OCI-LY3 (cell line): Measurements from ENCODE around the gene ACSS1.

Source experiments
- H2AFZ ChIP-seq: fragments of 200-600, 300-600 bp; shearing (Covaris generic); 2 replicates; pipeline ENCODE4 v1.6.0; 2014; ENCODE audit warnings: antibody characterized with exemption, low read depth, low read length
- H3K27ac ChIP-seq: fragments of 200-600, 300-600 bp; sonication (generic); 2 replicates; pipeline ENCODE4 v1.5.1; 2014; ENCODE audit warnings: mild to moderate bottlenecking, low read length, moderate library complexity, mixed read lengths
- H3K27me3 ChIP-seq: fragments of 200-600, 300-600 bp; sonication (generic); 2 replicates; pipeline ENCODE4 v1.6.1; 2014; ENCODE audit warnings: low read depth, low read length, mixed read lengths
- H3K36me3 ChIP-seq: fragments of 200-600, 300-600 bp; sonication (generic); replicated peaks from 2 replicates; pipeline ENCODE3; 2014; ENCODE audit warnings: low read depth, low read length, mixed read lengths
- H3K4me1 ChIP-seq: fragments of 300-600, 200-600 bp; sonication (generic); 2 replicates; pipeline ENCODE4 v1.6.1; 2014; ENCODE audit warnings: low read length, mixed read lengths
- H3K4me2 ChIP-seq: fragments of 200-600, 300-600 bp; sonication (generic); 2 replicates; pipeline ENCODE4 v1.6.1; 2014; ENCODE audit warnings: low read length, mixed read lengths
- H3K4me3 ChIP-seq: fragments of 300-600, 200-600 bp; sonication (generic); 2 replicates; pipeline ENCODE4 v1.5.1; 2014; ENCODE audit warnings: antibody characterized with exemption, mild to moderate bottlenecking, low read length, moderate library complexity
- H3K79me2 ChIP-seq: fragments of 300-600, 200-600 bp; shearing (Covaris generic); 2 replicates; pipeline ENCODE4 v1.6.1; 2014; ENCODE audit warnings: mild to moderate bottlenecking, low read length, mixed read lengths
- H3K9ac ChIP-seq: fragments of 300-600, 200-600 bp; shearing (Covaris generic); 2 replicates; pipeline ENCODE4 v1.6.0; 2014; ENCODE audit warnings: mild to moderate bottlenecking, low read length, moderate library complexity
- H3K9me3 ChIP-seq: fragments of 200-600, 300-600 bp; shearing (Covaris generic); 2 replicates; pipeline ENCODE4 v1.6.1; 2014; ENCODE audit warnings: low read length, mixed read lengths; ENCODE audit not compliant: insufficient read depth
- H4K20me1 ChIP-seq: fragments of 200-600, 300-600 bp; sonication (generic); 2 replicates; pipeline ENCODE4 v1.6.1; 2016; ENCODE audit warnings: low read length, mixed read lengths; ENCODE audit not compliant: insufficient read depth
- EZH2phosphoT487 ChIP-seq: fragments of 200-600 bp; shearing (Covaris generic); IDR thresholded peaks from 2 replicates; pipeline ENCODE4 v1.6.1; 2018; ENCODE audit warnings: antibody characterized with exemption, mixed run types, low read depth
- TF ChIP-seq, protein P1 (sequence below): fragments of 200-600, 300-600 bp; sonication (generic); IDR thresholded peaks from 2 replicates; pipeline ENCODE4 v1.5.1; 2014; ENCODE audit warnings: antibody characterized with exemption, low read length, low read depth

ACSS1 gene

GRCh38 chr20:24977336-24977735 lies 80.6 kb downstream of the ACSS1 start:
- peaks cover 17% of the 10 kb centered on the region for H3K79me2 ChIP-seq
- no peak for TF ChIP-seq EZH2phosphoT487
- TF ChIP-seq, protein P1, sequence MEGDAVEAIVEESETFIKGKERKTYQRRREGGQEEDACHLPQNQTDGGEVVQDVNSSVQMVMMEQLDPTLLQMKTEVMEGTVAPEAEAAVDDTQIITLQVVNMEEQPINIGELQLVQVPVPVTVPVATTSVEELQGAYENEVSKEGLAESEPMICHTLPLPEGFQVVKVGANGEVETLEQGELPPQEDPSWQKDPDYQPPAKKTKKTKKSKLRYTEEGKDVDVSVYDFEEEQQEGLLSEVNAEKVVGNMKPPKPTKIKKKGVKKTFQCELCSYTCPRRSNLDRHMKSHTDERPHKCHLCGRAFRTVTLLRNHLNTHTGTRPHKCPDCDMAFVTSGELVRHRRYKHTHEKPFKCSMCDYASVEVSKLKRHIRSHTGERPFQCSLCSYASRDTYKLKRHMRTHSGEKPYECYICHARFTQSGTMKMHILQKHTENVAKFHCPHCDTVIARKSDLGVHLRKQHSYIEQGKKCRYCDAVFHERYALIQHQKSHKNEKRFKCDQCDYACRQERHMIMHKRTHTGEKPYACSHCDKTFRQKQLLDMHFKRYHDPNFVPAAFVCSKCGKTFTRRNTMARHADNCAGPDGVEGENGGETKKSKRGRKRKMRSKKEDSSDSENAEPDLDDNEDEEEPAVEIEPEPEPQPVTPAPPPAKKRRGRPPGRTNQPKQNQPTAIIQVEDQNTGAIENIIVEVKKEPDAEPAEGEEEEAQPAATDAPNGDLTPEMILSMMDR: no peak
- peaks cover 9% of the 10 kb centered on the region for H3K9me3 ChIP-seq
- no peak overlapping the region for H3K4me2 ChIP-seq
- no peak overlapping the region for H3K27ac ChIP-seq
- no peak overlapping the region for H2AFZ ChIP-seq
- H3K27me3 ChIP-seq: no peaks in the 10 kb centered on the region
- no peak overlapping the region for H3K4me3 ChIP-seq
- no peak overlapping the region for H3K9ac ChIP-seq
- H3K36me3 ChIP-seq: peaks cover 66% of the 10 kb centered on the region
- H3K4me1 ChIP-seq: no peaks in the 10 kb centered on the region
- H4K20me1 ChIP-seq: no peaks in the 10 kb centered on the region

- peaks cover 9% of the 10 kb centered on the region for H3K9me3 ChIP-seq
- no peak overlapping the region for H3K4me2 ChIP-seq
- H3K4me3 ChIP-seq: no peak overlapping the region
- H3K27me3 ChIP-seq: no peaks in the 10 kb centered on the region
- TF ChIP-seq EZH2phosphoT487: no peak
- TF ChIP-seq, protein P1: no peak
- H3K4me1 ChIP-seq: peaks cover 40% of the 10 kb centered on the region
- H3K9ac ChIP-seq: no peak overlapping the region
- no peaks in the 10 kb centered on the region for H4K20me1 ChIP-seq
- peaks cover 61% of the 10 kb centered on the region for H3K36me3 ChIP-seq
- H3K27ac ChIP-seq: no peak overlapping the region
- H3K79me2 ChIP-seq: 0 out of 2 replicates have a peak, but pooled peaks cover 5% of the 10 kb centered on the region
- no peak overlapping the region for H2AFZ ChIP-seq
Observed at GRCh38 chr20:24972341-24972740, 85.6 kb downstream of the ACSS1 start.

DNA sequence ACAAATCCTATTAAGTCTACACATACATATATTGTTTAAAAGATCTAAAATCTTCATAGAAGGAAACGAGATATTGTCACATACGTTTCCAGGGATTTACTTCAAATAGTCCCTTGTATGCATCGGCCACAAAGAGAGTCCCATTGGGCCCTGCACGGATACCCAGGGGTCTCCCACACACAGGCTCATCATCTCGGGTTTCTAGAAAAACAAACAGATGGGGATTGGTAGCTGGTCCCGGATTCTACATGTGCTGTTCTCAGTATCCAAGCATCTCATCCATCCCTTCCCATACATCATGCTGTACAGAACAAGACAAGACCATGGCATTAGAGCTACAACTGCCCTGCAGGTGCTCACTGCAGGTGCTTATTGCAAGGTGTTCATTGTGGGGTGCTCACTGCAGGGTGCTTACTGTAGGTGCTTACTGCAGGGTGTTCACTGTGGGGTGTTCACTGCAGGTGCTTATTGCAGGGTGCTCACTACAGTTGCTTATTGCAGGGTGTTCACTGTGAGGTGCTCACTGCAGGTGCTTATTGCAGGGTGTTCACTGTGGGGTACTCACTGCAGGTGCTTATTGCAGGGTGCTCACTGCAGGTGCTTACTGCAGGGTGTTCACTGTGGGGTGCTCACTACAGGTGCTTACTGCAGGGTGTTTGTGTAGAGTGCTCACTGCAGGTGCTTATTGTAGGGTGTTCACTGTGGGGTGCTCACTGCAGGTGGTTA lies 86.4 kb downstream of the ACSS1 start:
- Histone ChIP-seq H4K20me1 (no peaks in the 10 kb centered on the region), H3K4me3 (peak overlapping the region; percentile 50), H2AFZ (no peak overlapping the region), H3K27me3 (no peaks in the 10 kb centered on the region), H3K4me1 (peaks cover 40% of the 10 kb centered on the region), H3K36me3 (peaks cover 54% of the 10 kb centered on the region), H3K9me3 (peaks cover 5% of the 10 kb centered on the region), H3K27ac (peak overlapping the region; percentile 88), H3K9ac (no peak overlapping the region), H3K79me2 (0 out of 2 replicates have a peak, but pooled peaks cover 3% of the 10 kb centered on the region), H3K4me2 (peak overlapping the region; percentile 65)
- TF ChIP-seq EZH2phosphoT487: no peak
- TF ChIP-seq, protein P1: no peak

- Histone ChIP-seq H3K36me3 (peaks cover 50% of the 10 kb centered on the region), H2AFZ (peak overlapping the region; percentile 32; the same call in 1 of the 2 replicates), H3K9ac (peak overlapping the region; percentile 43), H3K4me2 (peak overlapping the region; percentile 65), H3K4me3 (peak overlapping the region; percentile 50), H3K27me3 (no peaks in the 10 kb centered on the region), H3K9me3 (no peaks in the 10 kb centered on the region), H3K27ac (peak overlapping the region; percentile 88), H4K20me1 (no peaks in the 10 kb centered on the region), H3K79me2 (no peaks in the 10 kb centered on the region), H3K4me1 (peaks cover 40% of the 10 kb centered on the region)
- TF ChIP-seq, protein P1: no peak
- TF ChIP-seq EZH2phosphoT487: no peak
Observed at GRCh38 chr20:24970754-24971153, 87.2 kb downstream of the ACSS1 start.
